ENCODE data around the gene SH3BP5L.

GRCh38 chr1:248871837-248872401 lies 46.2 kb upstream of the SH3BP5L start:
- TF ChIP-seq CTCF (IDR thresholded peaks at IDR 0.05 in 4 of 5, conservative IDR thresholded peaks at IDR 0.05 in 1 of 5) (no peak), POLR2A (IDR thresholded peaks at IDR 0.05) (no peak)

Measured in gastrocnemius medialis (tissue), 4 donors.